GM18508 (cell line): ENCODE data around the gene MAP3K20.
"Not testable (repeated sequence)": the region's sequence is repeated elsewhere in the genome, so short reads cannot be mapped to it uniquely, and the experiment has no call there.

ENCODE experiments used
- ATAC-seq: cut with Tn5 transposase; IDR thresholded peaks from one replicate; pipeline ENCODE4 v1.9.1; 2021; ENCODE audit warnings: moderate number of reproducible peaks; ENCODE audit not compliant: insufficient read depth, unreplicated experiment

Gene MAP3K20

DNA sequence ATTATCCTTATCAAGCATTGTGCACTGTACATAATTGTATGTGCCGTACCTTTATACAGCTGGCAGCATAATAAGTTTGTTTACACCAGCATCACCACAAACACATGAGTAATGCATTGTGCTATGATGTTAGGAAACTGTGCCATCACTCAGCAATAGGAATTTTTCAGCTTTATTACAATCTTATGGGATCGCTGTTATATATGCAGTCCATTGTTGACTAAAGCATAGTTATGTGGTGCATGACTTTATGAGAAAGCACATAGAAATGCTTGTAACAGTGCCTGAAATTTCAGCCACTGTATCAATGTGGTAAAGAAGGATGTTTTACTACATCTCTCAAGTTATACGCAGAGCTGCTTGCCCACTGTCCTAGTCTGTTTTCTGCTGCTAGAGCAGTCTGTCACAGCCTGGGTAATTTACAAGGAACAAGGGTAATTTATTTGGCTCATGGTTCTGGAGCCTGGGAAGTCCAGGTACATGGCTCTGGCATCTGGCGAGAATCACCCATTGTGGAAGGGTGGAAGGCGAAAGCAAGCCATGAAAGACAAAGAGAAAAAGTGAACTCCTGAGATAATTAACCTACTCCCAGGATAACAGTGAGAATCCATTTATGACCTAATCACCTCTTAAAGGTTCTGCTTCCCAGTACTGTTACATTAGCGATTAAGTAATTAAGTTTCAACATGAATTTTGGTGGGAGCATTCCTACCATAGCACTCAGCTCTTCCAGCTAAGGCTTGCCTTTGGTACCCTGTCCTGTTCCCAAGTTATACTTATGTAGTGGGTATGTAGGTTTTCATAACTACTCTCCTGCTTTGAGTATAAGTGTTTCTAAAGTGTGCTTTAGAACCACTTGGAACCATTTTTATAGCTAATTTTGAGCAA, 4.6 kb downstream of the MAP3K20 start:
- no peak for ATAC-seq

- no peak for ATAC-seq
Observed at GRCh38 chr2:173086518-173087213, 11.0 kb downstream of the MAP3K20 start.

GRCh38 chr2:173087214-173087581, 11.6 kb downstream of the MAP3K20 start:
- ATAC-seq, result no peak

DNA sequence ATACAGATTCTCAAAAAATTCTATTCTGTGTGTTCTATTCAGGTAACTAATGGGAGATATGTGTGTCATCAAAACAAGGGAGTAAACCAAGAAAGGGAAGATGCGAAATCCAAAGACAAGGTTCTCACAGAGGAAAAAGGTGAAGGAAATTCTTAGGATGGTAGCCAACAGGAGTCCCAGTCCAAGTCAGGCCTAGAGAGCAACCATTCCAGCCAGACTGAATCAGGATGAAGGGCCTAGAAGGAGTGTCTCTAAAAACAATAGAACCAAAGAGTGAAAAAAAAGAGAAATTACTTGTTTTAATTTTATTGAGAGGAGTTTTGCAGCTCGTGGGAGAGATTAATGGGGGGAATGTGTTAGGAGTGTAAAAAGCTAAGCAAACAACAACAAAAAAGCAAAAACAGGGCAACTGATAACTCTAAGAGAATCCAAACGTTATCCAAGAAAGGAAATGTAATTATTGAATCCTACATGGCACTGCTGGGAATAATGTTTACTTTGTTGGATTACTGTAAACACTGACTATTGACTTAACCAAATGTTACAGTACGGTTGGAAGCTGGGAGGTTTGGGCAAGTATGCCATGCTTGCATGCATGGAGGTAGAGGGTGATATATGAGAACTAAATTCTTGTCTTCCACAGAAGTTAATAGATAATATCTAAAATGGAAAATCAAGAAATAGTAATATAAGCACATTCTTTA, 12.3 kb downstream of the MAP3K20 start:
- no peak for ATAC-seq

GRCh38 chr2:173090276-173090877, 14.7 kb downstream of the MAP3K20 start:
- ATAC-seq, result no peak

DNA sequence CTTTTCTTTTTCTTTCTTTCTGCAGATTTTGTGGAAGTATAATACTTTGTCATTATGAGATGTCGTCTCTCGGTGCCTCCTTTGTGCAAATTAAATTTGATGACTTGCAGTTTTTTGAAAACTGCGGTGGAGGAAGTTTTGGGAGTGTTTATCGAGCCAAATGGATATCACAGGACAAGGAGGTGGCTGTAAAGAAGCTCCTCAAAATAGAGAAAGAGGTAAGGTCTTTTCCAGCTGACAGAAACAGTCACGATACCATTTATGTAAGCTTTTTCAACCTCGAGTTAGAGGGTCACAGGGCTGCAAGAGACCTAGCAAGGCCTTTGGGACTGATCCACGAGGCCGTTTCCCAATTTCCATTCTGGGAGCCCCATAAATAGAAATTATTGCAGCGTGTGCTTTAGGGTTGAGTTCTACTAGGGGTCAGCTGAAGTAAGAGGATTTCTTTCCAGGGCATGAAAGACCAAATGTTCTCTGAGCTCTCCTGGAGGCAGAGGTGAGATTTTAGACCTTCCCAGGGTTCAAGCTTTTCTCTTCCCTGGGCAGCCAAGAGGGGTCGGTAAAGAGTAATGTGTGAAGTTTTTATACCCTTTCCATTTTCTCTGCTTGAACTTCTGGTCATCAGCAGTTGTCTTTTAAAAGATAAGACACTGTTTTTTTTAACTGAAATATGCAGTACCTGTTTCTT, 15.5 kb downstream of the MAP3K20 start:
- ATAC-seq, result no peak

DNA sequence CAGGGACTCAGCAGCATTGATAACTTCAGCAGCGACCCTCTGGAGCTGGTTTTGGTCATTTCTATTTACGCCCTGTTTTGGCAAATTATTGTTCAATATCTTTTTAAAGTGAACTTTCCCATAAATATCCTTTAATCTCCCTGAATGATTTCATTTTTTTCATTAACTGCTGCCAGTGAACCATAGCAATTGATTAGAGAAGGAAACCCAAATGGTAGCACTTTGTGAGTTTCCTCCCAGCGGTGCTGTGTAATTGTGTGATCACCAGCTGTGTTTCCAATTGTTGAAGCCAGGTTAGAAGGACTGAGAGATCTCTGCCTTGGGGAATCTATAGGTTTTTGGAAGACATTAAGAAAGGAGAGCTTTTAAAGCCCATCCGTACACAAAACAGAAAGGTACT, 16.3 kb downstream of the MAP3K20 start:
- no peak for ATAC-seq

GRCh38 chr2:173092844-173093402, 17.3 kb downstream of the MAP3K20 start:
- no peak for ATAC-seq

GRCh38 chr2:173093617-173094016, 18.0 kb downstream of the MAP3K20 start:
- not testable (repeated sequence) for ATAC-seq

DNA sequence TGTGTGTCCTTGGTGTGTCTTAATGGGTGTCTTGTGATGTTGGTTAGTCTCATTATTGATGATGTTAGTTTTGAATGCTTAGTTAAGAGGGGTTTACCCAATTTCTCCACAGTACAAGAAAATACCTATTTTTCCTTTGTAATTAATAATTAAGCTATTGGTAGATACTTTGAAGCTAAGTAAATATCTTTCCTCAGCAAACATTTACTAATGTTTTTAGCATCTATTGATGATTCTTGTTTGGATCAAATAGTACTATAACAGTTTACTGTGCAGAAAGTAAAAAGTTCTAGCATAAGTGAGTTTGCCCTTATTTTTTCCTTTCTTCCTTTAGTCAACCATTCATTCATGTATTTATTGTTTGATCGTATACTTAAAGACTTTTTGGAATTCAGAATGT, 19.1 kb downstream of the MAP3K20 start:
- ATAC-seq, result no peak

GRCh38 chr2:173095356-173095755, 19.7 kb downstream of the MAP3K20 start:
- ATAC-seq, result no peak

DNA sequence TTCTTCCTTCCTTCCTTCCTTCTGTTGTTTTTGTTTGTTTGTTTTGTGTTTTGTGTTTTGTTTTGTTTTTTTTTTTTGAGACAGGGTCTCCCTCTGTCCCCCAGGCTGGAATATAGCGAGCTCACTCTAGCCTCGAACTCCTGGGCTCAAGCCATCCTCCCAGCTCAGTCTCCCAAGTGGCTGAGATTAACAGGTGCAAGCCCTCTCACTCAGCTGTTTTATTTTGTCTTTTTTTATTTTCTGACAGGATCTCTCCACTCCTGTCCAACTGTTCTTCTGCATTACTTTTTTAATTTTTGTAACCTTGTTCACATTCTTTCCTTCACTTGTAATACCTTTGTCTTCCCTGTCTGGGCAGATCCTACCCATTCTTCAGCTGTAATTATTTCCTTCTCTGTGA, 23.6 kb downstream of the MAP3K20 start:
- no peak for ATAC-seq

GRCh38 chr2:173099804-173100203, 24.2 kb downstream of the MAP3K20 start:
- no peak for ATAC-seq

DNA sequence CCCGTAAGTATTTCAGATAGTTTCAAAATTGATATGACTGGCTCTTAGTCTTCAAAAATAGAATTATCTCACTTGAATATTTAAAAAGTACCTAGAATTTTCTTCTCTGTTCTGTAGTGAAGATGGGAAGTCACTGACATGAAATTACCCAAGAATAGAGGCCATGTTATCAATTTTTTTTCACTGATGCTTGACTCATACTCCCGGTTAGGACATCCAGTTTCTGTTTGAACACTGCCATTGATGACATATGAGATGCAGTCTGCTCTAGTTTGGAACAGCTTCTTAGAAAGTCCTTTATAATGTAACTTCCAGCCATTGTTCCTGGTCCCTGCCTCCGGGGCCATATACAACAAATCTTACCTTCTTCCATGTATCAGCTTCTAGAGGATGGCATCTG, 26.0 kb downstream of the MAP3K20 start:
- ATAC-seq, result peak; percentile 65

DNA sequence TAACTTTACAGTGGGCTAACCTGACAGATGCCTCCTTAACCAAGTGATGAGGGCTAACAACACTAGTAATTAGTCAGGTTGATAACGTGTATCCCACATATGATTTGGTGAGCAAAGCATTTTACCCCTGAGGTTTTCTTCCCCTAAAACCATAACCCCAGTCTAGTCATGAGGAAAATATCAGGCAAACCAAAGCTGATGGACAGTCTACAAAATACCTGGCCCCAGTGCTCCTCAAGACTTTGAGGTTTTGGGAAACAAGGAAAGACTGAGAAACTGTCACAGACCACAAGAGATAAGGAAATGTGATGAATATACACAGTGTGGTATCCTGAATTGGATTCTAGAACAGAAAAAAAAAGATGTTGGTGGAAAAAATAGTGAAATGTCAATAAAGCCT, 28.5 kb downstream of the MAP3K20 start:
- no peak for ATAC-seq

DNA sequence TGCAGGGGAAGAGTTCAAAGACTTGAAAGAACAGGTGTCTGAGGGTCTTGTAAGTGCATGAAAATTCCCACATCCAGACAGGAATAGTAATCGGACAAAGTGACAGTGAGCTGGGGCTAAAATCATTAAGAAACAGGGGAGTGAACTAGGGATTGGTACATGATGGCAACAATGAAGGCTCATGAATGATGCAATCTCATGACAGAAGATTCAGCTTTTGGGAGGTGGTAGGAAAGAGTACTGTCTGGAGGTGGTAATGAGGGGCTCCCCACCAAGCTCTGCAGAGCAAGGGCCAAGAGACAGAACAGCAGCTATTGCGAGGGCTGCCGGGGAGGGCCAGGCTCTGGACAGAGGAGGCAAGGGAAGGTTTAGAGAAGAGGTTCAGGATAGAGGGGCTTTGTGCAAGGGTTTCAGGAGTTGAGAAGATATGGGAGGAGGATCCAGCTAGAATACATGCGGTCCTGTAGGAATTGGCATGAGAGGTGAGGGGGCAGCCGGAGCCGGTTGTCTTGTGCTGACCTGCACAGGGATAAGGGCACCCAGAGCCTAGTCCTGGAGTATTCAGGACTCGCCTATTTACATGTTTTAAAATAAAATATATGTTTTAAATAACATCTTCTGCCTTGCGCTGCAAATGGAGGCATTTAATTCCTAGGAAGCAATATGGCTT, 31.4 kb downstream of the MAP3K20 start:
- no peak for ATAC-seq

DNA sequence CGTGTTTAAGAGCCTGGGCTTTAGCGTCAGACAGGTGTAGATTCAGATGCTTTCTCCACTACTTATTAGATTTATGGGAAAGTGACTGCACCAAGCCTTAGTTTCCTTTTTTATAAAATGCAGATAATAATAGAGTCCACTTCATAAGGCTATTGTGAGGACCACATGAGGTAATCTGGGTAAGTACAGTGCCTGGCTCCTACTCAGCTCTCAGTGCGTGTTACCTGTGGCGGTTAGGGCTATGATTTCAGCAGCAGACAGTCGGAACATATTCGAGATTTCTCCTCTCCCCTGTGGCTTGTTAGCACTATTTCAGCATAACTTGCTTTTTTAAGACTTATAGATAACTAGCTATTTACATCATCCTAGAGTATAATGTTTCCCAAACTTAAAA, 32.0 kb downstream of the MAP3K20 start:
- ATAC-seq, result no peak

DNA sequence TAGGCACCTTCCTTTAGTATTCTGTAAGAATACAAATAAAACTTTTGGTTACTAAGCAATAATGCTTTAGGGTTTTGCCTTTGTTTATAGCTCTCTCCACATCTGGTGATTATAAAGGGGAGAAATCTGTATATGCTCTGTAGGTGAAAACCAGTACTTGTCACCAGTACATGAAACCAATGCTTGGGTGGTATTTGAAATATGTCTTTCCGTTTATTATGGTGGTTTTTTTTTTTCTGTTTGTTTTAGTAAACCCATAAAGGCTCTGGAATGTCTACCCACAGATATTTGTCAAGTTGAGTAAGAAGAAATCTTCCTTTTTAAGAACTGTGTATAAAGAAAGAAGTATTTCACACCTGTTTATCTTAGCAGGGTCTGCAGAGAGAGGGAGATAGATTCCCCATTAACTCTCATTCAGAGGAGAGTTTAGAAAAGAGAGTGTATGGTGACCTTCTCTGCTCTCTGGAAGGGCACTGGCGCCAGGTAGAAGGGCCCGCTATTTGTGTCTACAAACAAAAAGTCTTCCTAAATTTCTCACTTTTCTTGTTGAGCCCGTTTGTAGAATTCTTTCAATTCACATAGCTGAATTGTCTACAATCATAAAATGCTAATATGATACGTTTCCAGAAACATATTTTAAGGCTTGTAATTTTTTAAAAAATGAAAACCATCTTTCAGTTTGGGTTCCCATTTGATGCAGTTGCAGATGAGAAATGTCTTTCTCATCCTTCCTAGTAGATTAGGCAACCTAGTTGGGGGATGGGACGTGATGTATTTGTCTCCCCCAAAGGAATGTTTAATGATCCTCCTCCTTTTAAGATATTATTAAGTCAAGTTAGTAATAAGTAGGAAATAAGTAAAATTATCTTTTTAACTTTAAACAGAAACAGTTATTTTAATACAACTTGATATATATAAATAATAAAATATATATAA, 33.9 kb downstream of the MAP3K20 start:
- no peak for ATAC-seq
